SH-SY5Y (cell line): ENCODE results near the gene BIN1.

Experiments
- GATA2 ChIP-seq: IDR thresholded peaks from 2 replicates; pipeline ENCODE4 v1.6.1; 2011; ENCODE audit warnings: mild to moderate bottlenecking, low read depth, low read length
- GATA3 ChIP-seq: IDR thresholded peaks from 2 replicates; pipeline ENCODE4 v1.6.1; 2011; ENCODE audit warnings: low read depth, mild to moderate bottlenecking, low read length, moderate library complexity

DNA sequence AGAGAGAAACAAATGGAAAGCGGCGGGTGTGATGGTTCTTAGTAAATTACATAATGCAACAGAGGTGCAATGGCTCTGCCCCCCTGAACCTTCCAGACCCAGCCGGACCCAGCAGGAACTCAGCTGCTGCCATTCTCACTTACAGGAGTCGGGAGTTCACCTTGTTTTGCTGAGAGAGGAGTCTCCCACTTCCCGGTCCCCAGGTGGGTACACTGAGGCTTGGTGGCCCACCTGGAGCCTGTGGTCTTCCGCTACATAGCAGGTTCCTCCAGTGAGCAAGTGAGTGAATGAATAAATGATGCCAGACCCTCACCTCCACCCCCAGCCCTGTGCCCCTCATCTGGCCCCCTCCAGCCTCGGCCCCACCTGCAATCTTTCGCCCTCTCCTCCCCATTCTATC lies 11.2 kb downstream of the BIN1 start:
- no peak for TF ChIP-seq GATA2
- no peak for TF ChIP-seq GATA3
